ENCODE measurements around the gene MGLL.

MGLL gene

DNA sequence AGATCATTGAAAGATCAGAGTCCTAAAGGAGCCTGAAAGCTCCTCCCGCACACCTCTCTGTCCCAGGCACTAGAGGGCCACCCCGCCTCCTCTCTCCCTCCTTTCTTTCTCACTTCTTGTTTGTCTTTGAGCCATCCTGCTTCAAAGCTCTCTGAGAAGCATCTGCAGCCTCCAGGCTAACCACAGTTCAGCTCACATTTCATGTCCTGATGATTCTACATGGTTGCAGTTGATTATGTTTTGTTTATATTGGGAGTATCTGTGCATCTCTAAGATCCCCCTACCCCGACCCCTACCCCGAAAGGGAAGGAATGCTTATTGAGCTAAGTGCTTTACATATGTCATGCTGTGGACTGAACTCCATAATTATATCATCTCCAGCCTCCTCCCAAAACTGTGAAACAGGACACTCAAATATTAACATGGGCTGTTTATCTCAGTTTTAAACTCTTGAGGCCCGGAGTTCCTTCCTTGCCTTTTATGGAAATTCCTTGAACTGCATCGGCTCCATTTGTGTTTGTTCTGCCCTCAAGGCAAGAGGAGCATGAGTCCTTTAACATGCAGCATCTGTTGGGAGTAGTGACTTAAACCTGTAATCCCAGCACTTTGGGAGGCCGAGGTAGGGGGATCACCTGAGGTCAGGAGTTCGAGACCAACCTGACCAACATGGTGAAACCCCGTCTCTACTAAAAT lies 30.9 kb downstream of the MGLL start:
- H3K4me3 ChIP-seq (ENCODE audit: low read length) = peak overlapping the region; percentile 56
- no peak for TF ChIP-seq EZH2phosphoT487 (IDR thresholded peaks at IDR 0.05; ENCODE audit: low read depth)
- TF ChIP-seq CTCF (IDR thresholded peaks at IDR 0.05; ENCODE audit: low read depth, low read length) = peak; percentile 63
- peak overlapping the region; percentile 72 for H3K4me2 ChIP-seq (ENCODE audit: low read length)
- no peaks in the 10 kb centered on the region; the same call in 1 of the 2 replicates for H3K9me3 ChIP-seq (ENCODE audit: insufficient read depth, low read length)
- no peak overlapping the region for H2AFZ ChIP-seq (ENCODE audit: low read depth, low read length)
- peaks cover 89% of the 10 kb centered on the region for H3K79me2 ChIP-seq (ENCODE audit: low read length)
- peaks cover 48% of the 10 kb centered on the region for H3K36me3 ChIP-seq (replicated peaks; ENCODE audit: low read depth, low read length)
- H3K4me1 ChIP-seq (ENCODE audit: low read length) = peaks cover 49% of the 10 kb centered on the region
- H3K27me3 ChIP-seq (ENCODE audit: low read depth, low read length) = no peaks in the 10 kb centered on the region
- peak overlapping the region; percentile 96 for H3K27ac ChIP-seq (ENCODE audit: low read length)
- H3K9ac ChIP-seq (ENCODE audit: low read length) = peak overlapping the region; percentile 76
- H4K20me1 ChIP-seq (ENCODE audit: insufficient read depth, low read length) = no peaks in the 10 kb centered on the region

DNA sequence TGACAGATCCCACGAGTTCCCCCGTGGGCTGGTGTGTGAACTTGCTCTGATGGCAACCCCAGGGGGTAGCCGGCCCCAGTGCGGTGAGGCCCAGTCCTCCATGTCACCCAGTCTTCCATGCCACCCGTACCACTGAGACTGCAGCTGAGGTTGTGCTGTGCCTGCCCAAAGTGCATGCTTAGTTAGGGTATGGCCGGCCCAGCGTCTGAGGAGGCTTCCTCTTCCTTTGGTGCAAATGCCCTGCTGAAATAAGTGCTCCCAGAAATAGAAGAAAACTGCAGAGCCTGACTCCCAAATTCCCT lies 31.5 kb downstream of the MGLL start:
- Histone ChIP-seq H3K27me3 (ENCODE audit: low read depth, low read length) (no peaks in the 10 kb centered on the region), H3K9ac (ENCODE audit: low read length) (peak overlapping the region; percentile 76), H4K20me1 (ENCODE audit: insufficient read depth, low read length) (no peaks in the 10 kb centered on the region), H3K4me1 (ENCODE audit: low read length) (peaks cover 49% of the 10 kb centered on the region), H3K79me2 (ENCODE audit: low read length) (peaks cover 89% of the 10 kb centered on the region), H3K4me2 (ENCODE audit: low read length) (peak overlapping the region; percentile 72), H3K9me3 (ENCODE audit: insufficient read depth, low read length) (no peaks in the 10 kb centered on the region; the same call in 1 of the 2 replicates), H3K36me3 (replicated peaks; ENCODE audit: low read depth, low read length) (peaks cover 48% of the 10 kb centered on the region), H3K4me3 (ENCODE audit: low read length) (peak overlapping the region; percentile 56), H3K27ac (ENCODE audit: low read length) (peak overlapping the region; percentile 96), H2AFZ (ENCODE audit: low read depth, low read length) (no peak overlapping the region)
- TF ChIP-seq EZH2phosphoT487 (IDR thresholded peaks at IDR 0.05; ENCODE audit: low read depth) (no peak), CTCF (IDR thresholded peaks at IDR 0.05; ENCODE audit: low read depth, low read length) (no peak)

DNA sequence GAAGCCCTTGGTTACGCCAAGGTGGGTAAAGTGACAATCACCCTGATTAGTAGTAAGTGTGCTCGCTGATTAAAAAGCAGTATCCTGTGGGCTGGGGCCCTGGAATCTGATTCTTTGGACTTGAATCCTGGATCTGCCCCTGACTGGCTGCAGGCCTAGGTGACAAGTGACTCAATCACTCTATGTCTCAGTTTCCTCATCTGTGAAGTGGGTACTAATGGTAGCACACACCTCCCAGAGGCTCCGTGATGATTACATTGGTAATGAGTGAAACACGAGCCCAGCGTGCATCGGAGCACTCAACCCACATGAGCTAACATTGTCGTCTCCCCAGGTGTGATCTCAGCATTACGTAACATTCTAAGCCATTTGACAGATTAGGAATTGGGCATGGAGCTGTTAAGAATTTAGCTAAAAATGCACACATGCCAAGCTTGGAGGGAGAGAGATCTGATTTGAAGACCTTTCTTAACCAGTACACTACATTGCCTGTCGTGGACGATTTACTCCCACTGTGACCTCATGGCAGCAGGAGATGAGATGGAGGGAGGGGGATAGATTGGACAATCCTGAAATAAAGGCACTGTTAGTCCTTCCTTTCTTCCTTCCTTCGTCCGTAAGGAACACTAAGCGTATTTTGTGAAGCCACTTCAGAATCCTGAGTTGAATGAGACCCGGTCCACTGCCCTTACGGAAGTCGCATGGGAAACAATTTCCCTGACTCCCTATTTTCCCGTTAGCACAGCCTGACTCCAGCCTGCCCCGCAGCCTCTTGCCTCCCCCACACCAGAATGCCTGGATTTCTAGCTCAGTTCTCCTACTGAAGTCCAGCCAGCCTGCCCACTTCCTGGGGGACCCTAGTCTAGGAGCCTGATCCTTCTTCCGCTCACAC lies 32.1 kb downstream of the MGLL start:
- peaks cover 48% of the 10 kb centered on the region for H3K36me3 ChIP-seq (replicated peaks; ENCODE audit: low read depth, low read length)
- peaks cover 90% of the 10 kb centered on the region for H3K79me2 ChIP-seq (ENCODE audit: low read length)
- H3K4me2 ChIP-seq (ENCODE audit: low read length) = peak overlapping the region; percentile 72

More for the DNA sequence above, 32.1 kb downstream of the MGLL start:
- Histone ChIP-seq H3K27me3 (ENCODE audit: low read depth, low read length) (no peaks in the 10 kb centered on the region), H4K20me1 (ENCODE audit: insufficient read depth, low read length) (no peaks in the 10 kb centered on the region), H3K27ac (ENCODE audit: low read length) (peak overlapping the region; percentile 96), H2AFZ (ENCODE audit: low read depth, low read length) (no peak overlapping the region), H3K4me3 (ENCODE audit: low read length) (peak overlapping the region; percentile 56), H3K9me3 (ENCODE audit: insufficient read depth, low read length) (no peaks in the 10 kb centered on the region; the same call in 1 of the 2 replicates), H3K4me1 (ENCODE audit: low read length) (peaks cover 53% of the 10 kb centered on the region), H3K9ac (ENCODE audit: low read length) (peak overlapping the region; percentile 76)
- TF ChIP-seq CTCF (IDR thresholded peaks at IDR 0.05; ENCODE audit: low read depth, low read length) (no peak), EZH2phosphoT487 (IDR thresholded peaks at IDR 0.05; ENCODE audit: low read depth) (no peak)

Data from OCI-LY3 (cell line).